Naive thymus-derived CD4-positive, alpha-beta T cell (primary cell): ENCODE data around the gene DPEP3. TPM values are rescaled to one million over a fixed set of nuclear protein-coding genes. Genes with fewer than 3 reads are reported as not detected.
"Not testable (repeated sequence)": the region's sequence is repeated elsewhere in the genome, so short reads cannot be mapped to it uniquely, and the experiment has no call there.

Experiments used
- ATAC-seq: fragments of 150-1000 bp; cut with Tn5 transposase; 2 replicates; pipeline ENCODE4 v1.10.0; 2021; ENCODE audit warnings: mild to moderate bottlenecking, moderate library complexity
- CTCF ChIA-PET: fragments of 350-600 bp; sonication (Branson Sonifier 250); formaldehyde crosslinking; loops from one replicate; lab custom pipeline; 2021; ENCODE audit warnings: antibody characterized with exemption; lab: Charles Lee
- POLR2A ChIA-PET: fragments of 350-600 bp; sonication (Branson Sonifier 250); formaldehyde crosslinking; loops from one replicate; lab custom pipeline; 2021; ENCODE audit warnings: antibody characterized with exemption, inconsistent platforms; lab: Charles Lee
- DNase-seq, 9 donors: peaks; one replicate each; pipeline versions ENCODE4 v3.0.0 to v3.0.0-alpha.2; 2020 to 2022; ENCODE audit warnings: mixed read lengths in 1 of 9
- H3K27ac ChIP-seq: one replicate; pipeline ENCODE4 v1.7.0; 2013; ENCODE audit warnings: mild to moderate bottlenecking, low read depth, low read length, moderate library complexity
- H3K27me3 ChIP-seq, 2 donors: one replicate each; pipeline ENCODE4 v1.7.0; 2013; ENCODE audit warnings: low read length in 2 of 2, mild to moderate bottlenecking in 2 of 2, moderate library complexity in 2 of 2; ENCODE audit not compliant: control insufficient read depth in 2 of 2, insufficient read depth in 2 of 2
- H3K36me3 ChIP-seq, 3 experiments: 1 replicate in 2 of 3; 2 replicates in 1 of 3; pipeline ENCODE4 v1.7.0; 2013; ENCODE audit warnings: low read length in 3 of 3, mild to moderate bottlenecking in 3 of 3, moderate library complexity in 1 of 3; ENCODE audit not compliant: insufficient read depth in 3 of 3, control insufficient read depth in 2 of 3
- H3K4me1 ChIP-seq, 2 donors: one replicate each; pipeline ENCODE4 v1.7.0; 2013; ENCODE audit warnings: low read length in 2 of 2, mild to moderate bottlenecking in 2 of 2, moderate library complexity in 1 of 2; ENCODE audit not compliant: control insufficient read depth in 2 of 2, insufficient read depth in 2 of 2
- H3K4me3 ChIP-seq: 2 replicates; pipeline ENCODE4 v1.7.0; 2013; ENCODE audit warnings: mild to moderate bottlenecking, low read length
- H3K9me3 ChIP-seq, 3 experiments: 1 replicate in 2 of 3; 2 replicates in 1 of 3; pipeline ENCODE4 v1.7.0; 2013; ENCODE audit warnings: low read length in 3 of 3; ENCODE audit not compliant: control insufficient read depth in 2 of 3
- H3K27ac Mint-ChIP-seq, 9 donors: one replicate each; pipeline ENCODE4 v1.8.0; 2020 to 2022; ENCODE audit warnings: mixed read lengths in 9 of 9, mild to moderate bottlenecking in 8 of 9, moderate library complexity in 5 of 9, inconsistent platforms in 2 of 9
- H3K27me3 Mint-ChIP-seq, 5 donors: one replicate each; pipeline ENCODE4 v1.8.0; 2021 to 2022; ENCODE audit warnings: mixed read lengths in 5 of 5, mild to moderate bottlenecking in 1 of 5
- H3K36me3 Mint-ChIP-seq, 5 donors: one replicate each; pipeline ENCODE4 v1.8.0; 2020 to 2022; ENCODE audit warnings: mixed read lengths in 5 of 5, mild to moderate bottlenecking in 3 of 5, inconsistent platforms in 1 of 5
- H3K4me1 Mint-ChIP-seq, 7 donors: one replicate each; pipeline ENCODE4 v1.8.0; 2020 to 2022; ENCODE audit warnings: mixed read lengths in 7 of 7, mild to moderate bottlenecking in 3 of 7, inconsistent platforms in 1 of 7
- H3K4me3 Mint-ChIP-seq, 10 donors: one replicate each; pipeline ENCODE4 v1.8.0; 2020 to 2022; ENCODE audit warnings: mild to moderate bottlenecking in 10 of 10, mixed read lengths in 10 of 10, moderate library complexity in 6 of 10, inconsistent platforms in 2 of 10
- H3K9me3 Mint-ChIP-seq, 11 donors: one replicate each; pipeline ENCODE4 v1.8.0; 2020 to 2022; ENCODE audit warnings: mixed read lengths in 11 of 11, mild to moderate bottlenecking in 4 of 11, inconsistent platforms in 1 of 11, moderate library complexity in 1 of 11
- intact Hi-C, 2 donors: fragments of 100-400 bp; cut with micrococcal nuclease; formaldehyde crosslinking; loops; one replicate each; pipeline ENCODE4 v1.15.1; 2023
- polyA plus RNA-seq, 2 donors: library from polyadenylated mRNA; unstranded; fragments of 300-500 nt; fragmentation: Illumina TruSeq; gene quantifications; one replicate each; pipeline ENCODE4 v1.2.3, GENCODE V29; 2021
- total RNA-seq, 6 experiments: library from RNA in 5 of 6; stranded (reverse) in 5 of 6; gene quantifications; 1 replicate in 5 of 6; 2 replicates in 1 of 6; pipeline ENCODE4 v1.2.3 and lab custom pipeline; 2021 to 2026

The DPEP3 gene
- total and polyA plus RNA-seq, 7 experiments from 2014 or later, result 0.10 to 2.3 (median 1.6) TPM

DNA sequence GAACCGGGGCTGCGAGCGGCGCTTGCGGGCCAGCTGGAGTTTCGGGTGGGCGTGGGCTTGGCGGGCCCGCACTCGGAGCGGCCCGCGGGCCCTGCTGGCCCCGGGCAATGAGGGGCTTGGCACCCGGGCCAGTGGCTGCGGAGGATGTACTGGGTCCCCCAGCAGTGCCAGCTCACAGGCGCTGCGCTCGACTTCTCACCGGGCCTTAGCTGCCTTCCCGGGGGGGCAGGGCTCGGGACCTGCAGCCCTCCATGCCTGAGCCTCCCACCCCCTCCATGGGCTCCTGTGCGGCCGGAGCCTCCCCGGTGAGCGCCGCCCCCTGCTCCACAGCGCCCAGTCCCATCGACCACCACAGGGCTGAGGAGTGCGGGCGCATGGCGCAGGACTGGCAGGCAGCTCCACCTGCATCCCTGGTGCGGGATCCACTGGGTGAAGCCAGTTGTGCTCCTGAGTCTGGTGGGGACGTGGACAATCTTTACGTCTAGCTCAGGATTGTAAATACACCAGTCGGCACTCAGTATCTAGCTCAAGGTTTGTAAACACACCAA, 18.0 kb upstream of the DPEP3 start:
- Histone ChIP-seq H3K4me1 (peaks cover 32 to 46% of the 10 kb centered on the region in 2 donors), H3K27ac (peak overlapping the region; percentile 64), H3K4me3 (peak overlapping the region; percentile 75)

GRCh38 chr16:67996666-67997065, 16.4 kb upstream of the DPEP3 start:
- Histone ChIP-seq H3K27me3 (no peaks in the 10 kb centered on the region), H3K4me3 (no peak overlapping the region), H3K36me3 (peaks cover 0 to 7% (median 0%) of the 10 kb centered on the region in 3 experiments), H3K27ac (peak overlapping the region; percentile 48), H3K9me3 (no peaks in the 10 kb centered on the region), H3K4me1 (peaks cover 32 to 48% of the 10 kb centered on the region in 2 donors)
- peaks cover 23 to 78% (median 59%) of the 10 kb centered on the region in 7 donors for H3K4me1 Mint-ChIP-seq
- CTCF ChIA-PET, result interaction anchor here (1.0 to 2.0 kb wide), 3 partner anchors 25 to 67 kb away, joined by 3 to 12 read pairs (median 3); no protein-coding TSS in a partner anchor
- intact Hi-C loops, result no loop called here
- H3K9me3 Mint-ChIP-seq, result peaks cover 0 to 8% (median 0%) of the 10 kb centered on the region in 11 donors
- H3K27ac Mint-ChIP-seq, result peak overlapping the region in 7 of 9 donors; percentile 26 to 98 (median 81)
- POLR2A ChIA-PET, result interaction anchor here (0.7 to 20.6 kb wide), 8 partner anchors 10 to 840 kb away, joined by 3 to 422 read pairs (median 4); partner anchors contain the start of genes DDX28, DPEP2NB and DUS2
- ATAC-seq (no peak), DNase-seq (no peak)
- H3K27me3 Mint-ChIP-seq, result no peaks in the 10 kb centered on the region
- H3K4me3 Mint-ChIP-seq, result peak overlapping the region in 5 of 10 donors; percentile 13 to 52 (median 36)
- H3K36me3 Mint-ChIP-seq, result peaks cover 0 to 22% (median 7%) of the 10 kb centered on the region in 5 donors

More for the DNA sequence above, 18.0 kb upstream of the DPEP3 start:
- H3K9me3 Mint-ChIP-seq, H3K36me3 ChIP-seq, H3K9me3 ChIP-seq, ATAC-seq, intact Hi-C loops, H3K27me3 Mint-ChIP-seq, H3K27me3 ChIP-seq, DNase-seq: not testable (repeated sequence)
- Mint-ChIP-seq H3K27ac (peak overlapping the region; percentile 84 to 99 (median 95)), H3K4me3 (peak overlapping the region; percentile 80 to 94 (median 90)), H3K36me3 (peaks cover 0 to 21% (median 7%) of the 10 kb centered on the region in 5 donors), H3K4me1 (peaks cover 23 to 83% (median 64%) of the 10 kb centered on the region in 7 donors)
- ChIA-PET CTCF (interaction anchor here (0.6 to 1.8 kb wide), 8 partner anchors 10 to 87 kb away, joined by 3 to 10 read pairs (median 4); partner anchors contain the start of genes DDX28, DUS2 and NFATC3), POLR2A (interaction anchor here (0.6 to 20.6 kb wide), 25 partner anchors 8 to 233 kb away, joined by 3 to 422 read pairs (median 5); partner anchors contain the start of genes DDX28, DPEP2NB, DUS2 and NUTF2)

DNA sequence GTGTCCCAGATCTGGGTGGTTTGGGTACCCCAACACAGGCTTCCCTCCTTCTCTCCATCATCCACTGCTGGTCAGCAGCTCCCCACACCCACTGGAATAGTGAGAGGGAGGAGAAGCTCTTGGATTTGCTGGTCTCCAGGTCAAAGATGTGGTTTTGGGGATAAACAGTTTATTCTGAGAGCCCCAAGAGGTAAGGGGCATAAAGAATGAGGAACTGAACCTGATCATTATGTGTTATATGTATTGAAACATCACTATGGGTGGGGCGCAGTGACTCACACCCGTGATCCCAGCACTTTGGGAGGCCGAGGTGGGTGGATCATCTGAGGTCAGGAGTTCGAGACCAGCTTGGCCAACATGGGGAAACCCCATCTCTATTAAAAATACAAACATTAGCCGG, 15.1 kb upstream of the DPEP3 start:
- Mint-ChIP-seq H3K4me3 (peak overlapping the region; percentile 48 to 73 (median 60)), H3K9me3 (peaks cover 0 to 8% (median 0%) of the 10 kb centered on the region in 11 donors), H3K4me1 (peaks cover 20 to 68% (median 52%) of the 10 kb centered on the region in 7 donors), H3K27me3 (no peaks in the 10 kb centered on the region), H3K27ac (peak overlapping the region; percentile 81 to 98 (median 87)), H3K36me3 (peaks cover 0 to 23% (median 7%) of the 10 kb centered on the region in 5 donors)
- Histone ChIP-seq H3K9me3 (no peaks in the 10 kb centered on the region), H3K4me3 (no peak overlapping the region), H3K4me1 (peaks cover 22 to 36% of the 10 kb centered on the region in 2 donors), H3K27ac (peak overlapping the region; percentile 22), H3K27me3 (no peaks in the 10 kb centered on the region), H3K36me3 (peaks cover 0 to 13% (median 0%) of the 10 kb centered on the region in 3 experiments)
- no peak for ATAC-seq
- ChIA-PET POLR2A (interaction anchor here (1.0 to 20.6 kb wide), 8 partner anchors 9 to 70 kb away, joined by 3 to 422 read pairs (median 11); partner anchors contain the start of genes DDX28, DPEP2NB, DUS2 and PSMB10), CTCF (interaction anchor here (0.6 to 2.0 kb wide), 5 partner anchors 23 to 68 kb away, joined by 3 to 12 read pairs (median 4); partner anchors contain the start of genes DDX28 and DUS2)
- DNase-seq, result no peak
- intact Hi-C loops, result no loop called here

GRCh38 chr16:67994040-67994408, 13.7 kb upstream of the DPEP3 start:
- Mint-ChIP-seq H3K36me3 (peaks cover 0 to 23% (median 6%) of the 10 kb centered on the region in 5 donors), H3K27ac (peak overlapping the region; percentile 93 to 99 (median 97)), H3K4me3 (peak overlapping the region; percentile 83 to 94 (median 92)), H3K4me1 (peaks cover 10 to 54% (median 41%) of the 10 kb centered on the region in 7 donors)
- peaks cover 0 to 13% (median 0%) of the 10 kb centered on the region in 3 experiments for H3K36me3 ChIP-seq
- H3K27ac ChIP-seq, result peak overlapping the region; percentile 87
- H3K9me3 Mint-ChIP-seq, H3K27me3 ChIP-seq, intact Hi-C loops, H3K27me3 Mint-ChIP-seq, H3K9me3 ChIP-seq: not testable (repeated sequence)
- H3K4me1 ChIP-seq, result peaks cover 8 to 25% of the 10 kb centered on the region in 2 donors
- H3K4me3 ChIP-seq, result peak overlapping the region; percentile 65
- ATAC-seq, result peak; percentile 3
- peak in 1 of 9 donors; percentile 18 for DNase-seq
- ChIA-PET CTCF (interaction anchor here (0.5 to 1.2 kb wide), 12 partner anchors 9 to 473 kb away, joined by 3 to 13 read pairs (median 5); partner anchors contain the start of genes DDX28, DPEP3 and DUS2), POLR2A (interaction anchor here (0.6 to 20.6 kb wide), 7 partner anchors 9 to 298 kb away, joined by 4 to 422 read pairs (median 13); partner anchors contain the start of genes DDX28, DPEP2NB and DUS2)

DNA sequence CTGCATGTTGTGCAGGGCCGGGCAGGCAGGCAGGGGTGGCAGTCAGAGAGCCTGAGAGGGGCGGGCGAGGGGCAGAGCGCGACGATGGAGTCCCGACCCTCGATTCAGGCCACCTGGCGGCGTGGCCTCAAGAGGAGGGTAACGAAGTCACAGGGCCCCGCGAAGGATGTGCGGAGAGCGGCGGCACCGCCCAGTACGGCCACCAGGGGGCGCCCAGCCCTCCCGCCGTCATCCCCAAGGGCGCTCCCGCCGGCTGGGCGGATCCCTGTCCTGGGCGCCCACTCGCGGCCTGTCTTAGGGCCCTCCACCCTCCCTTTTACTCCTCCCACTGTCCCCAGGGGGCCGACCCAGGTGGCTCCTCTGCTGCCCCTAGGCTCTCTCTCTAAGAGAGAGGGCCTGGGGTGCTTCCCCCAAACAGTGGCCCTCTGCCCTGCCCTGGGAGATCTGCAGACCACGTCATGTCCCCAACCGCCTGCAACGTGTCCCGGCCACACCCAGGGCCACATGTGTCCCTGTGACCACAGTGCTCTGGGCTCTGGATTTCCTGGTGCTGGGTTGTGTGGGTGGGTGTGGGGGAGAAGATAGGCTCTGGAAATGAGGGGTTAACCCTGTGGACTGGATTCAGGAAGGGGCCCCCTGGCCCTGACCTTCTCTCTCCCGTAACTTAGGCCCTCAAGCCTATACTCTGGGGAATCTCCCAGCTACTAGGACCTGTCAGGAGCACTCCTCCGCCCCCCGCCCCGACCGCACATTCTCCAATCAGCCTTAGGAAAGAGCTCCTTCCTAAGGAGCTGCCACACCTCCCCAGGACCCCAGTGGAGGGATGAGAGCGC, 13.1 kb upstream of the DPEP3 start:
- DNase-seq (peak; percentile 74 to 90 (median 83)), ATAC-seq (peak; percentile 93)
- Mint-ChIP-seq H3K4me3 (peak overlapping the region; percentile 83 to 94 (median 92)), H3K4me1 (peaks cover 10 to 48% (median 35%) of the 10 kb centered on the region in 7 donors), H3K9me3 (no peaks in the 10 kb centered on the region), H3K36me3 (peaks cover 0 to 18% (median 0%) of the 10 kb centered on the region in 5 donors), H3K27ac (peak overlapping the region; percentile 93 to 99 (median 97)), H3K27me3 (no peaks in the 10 kb centered on the region)
- H3K27ac ChIP-seq, result peak overlapping the region; percentile 87
- no peaks in the 10 kb centered on the region for H3K27me3 ChIP-seq
- H3K36me3 ChIP-seq, result peaks cover 0 to 13% (median 0%) of the 10 kb centered on the region in 3 experiments
- ChIA-PET POLR2A (interaction anchor here (1.1 to 20.6 kb wide), 6 partner anchors 9 to 58 kb away, joined by 4 to 422 read pairs (median 14); partner anchors contain the start of genes DDX28, DPEP2NB and DUS2), CTCF (interaction anchor here (0.5 to 1.2 kb wide), 12 partner anchors 10 to 473 kb away, joined by 3 to 13 read pairs (median 5); partner anchors contain the start of genes DDX28, DPEP3 and DUS2)
- no peaks in the 10 kb centered on the region for H3K9me3 ChIP-seq
- intact Hi-C loops, result loop anchor here (1.0 to 2.0 kb wide), 10 partner anchors 10 to 472 kb away; partner anchors contain the start of genes DDX28 (in 2 of the 2), DUS2 (in 2 of the 2) and SLC12A4 (in 1 of the 2)
- H3K4me3 ChIP-seq, result peak overlapping the region; percentile 65
- H3K4me1 ChIP-seq, result peaks cover 8 to 25% of the 10 kb centered on the region in 2 donors
